Panc1 (cell line): Measurements from ENCODE around the gene WFIKKN2. TPM values are rescaled to one million over a fixed set of nuclear protein-coding genes. Genes with fewer than 3 reads are reported as not detected.

Experiments used
- ATAC-seq: fragments of 200-7000 bp; cut with Tn5 transposase; 2 replicates; pipeline ENCODE4 v1.9.1; 2020; ENCODE audit warnings: mild to moderate bottlenecking, moderate library complexity
- BruUV-seq: library from RNA; stranded (reverse); fragments of 400-500 nt; replicated peaks from 2 replicates; lab custom pipeline; 2021; lab: Mats Ljungman, UMichigan
- CTCF ChIA-PET: fragments of 300-600 bp; sonication (Branson Sonifier 250); formaldehyde crosslinking; loops from one replicate; lab custom pipeline; 2022; ENCODE audit warnings: antibody characterized with exemption; lab: Charles Lee
- POLR2A ChIA-PET: fragments of 300-600 bp; sonication (Branson Sonifier 250); formaldehyde crosslinking; loops from one replicate; lab custom pipeline; 2022; ENCODE audit warnings: antibody characterized with exemption; lab: Charles Lee
- DNase-seq: peaks from one replicate; pipeline ENCODE4 v3.0.0-alpha.2; 2010; ENCODE audit warnings: low read depth, low spot score
- H3K27ac ChIP-seq: 2 replicates; pipeline ENCODE4 v1.5.1; 2011; ENCODE audit warnings: mild to moderate bottlenecking, low read length, inconsistent platforms
- H3K27me3 ChIP-seq: fragments of 200-500 bp; sonication (Bioruptor generic); 2 replicates; pipeline ENCODE4 v1.6.0; 2014; ENCODE audit warnings: low read length, inconsistent platforms; ENCODE audit not compliant: control insufficient read depth, insufficient read depth
- H3K36me3 ChIP-seq: fragments of 200-500 bp; sonication (Bioruptor generic); 2 replicates; pipeline ENCODE4 v1.5.1; 2014; ENCODE audit warnings: inconsistent platforms, mild to moderate bottlenecking, low read length, moderate library complexity; ENCODE audit not compliant: control insufficient read depth, insufficient read depth
- H3K4me1 ChIP-seq: 2 replicates; pipeline ENCODE4 v1.5.1; 2011; ENCODE audit warnings: inconsistent platforms, mild to moderate bottlenecking, low read length, moderate library complexity; ENCODE audit not compliant: control insufficient read depth, insufficient read depth
- H3K4me3 ChIP-seq, 2 experiments: 2 replicates each; pipeline ENCODE4 v1.5.1; 2011 to 2012; ENCODE audit warnings: low read depth in 2 of 2, low read length in 2 of 2, mild to moderate bottlenecking in 2 of 2, inconsistent platforms in 1 of 2, moderate library complexity in 1 of 2
- H3K9me3 ChIP-seq: fragments of 200-500 bp; sonication (Bioruptor generic); 2 replicates; pipeline ENCODE4 v1.5.1; 2014; ENCODE audit warnings: low read depth, mild to moderate bottlenecking, inconsistent platforms, low read length, moderate library complexity; ENCODE audit not compliant: control insufficient read depth, insufficient read depth
- CTCF ChIP-seq: fragments of 450-650 bp; IDR thresholded peaks from 2 replicates; pipeline ENCODE4 v1.5.1; 2017; ENCODE audit warnings: mild to moderate bottlenecking
- POLR2AphosphoS5 ChIP-seq: IDR thresholded peaks from 2 replicates; pipeline ENCODE4 v1.6.1; 2012; ENCODE audit warnings: mild to moderate bottlenecking, low read depth, low read length, moderate library complexity
- REST ChIP-seq, 2 experiments: IDR thresholded peaks; 2 replicates each; pipeline ENCODE4 v1.6.1; 2011 to 2012; ENCODE audit warnings: low read depth in 2 of 2, control low read depth in 1 of 2, low read length in 1 of 2, mild to moderate bottlenecking in 1 of 2, moderate library complexity in 1 of 2; ENCODE audit not compliant: insufficient read depth in 1 of 2
- SIN3A ChIP-seq: IDR thresholded peaks from 2 replicates; pipeline ENCODE4 v1.6.1; 2012; ENCODE audit warnings: low read depth, mild to moderate bottlenecking, low read length, moderate library complexity, borderline replicate concordance; ENCODE audit not compliant: insufficient read depth
- TCF7L2 ChIP-seq: IDR thresholded peaks from 2 replicates; pipeline ENCODE4 v1.6.1; 2011; ENCODE audit warnings: mild to moderate bottlenecking, low read depth, low read length, inconsistent platforms
- in situ Hi-C: cut with HindIII; loops from 2 replicates; pipeline ENCODE4 v1.10.0; 2016; ENCODE audit warnings: low sequenced_read_pairs, low pct_unique_long_range_greater_than_20kb
- intact Hi-C: fragments of 100-400 bp; cut with micrococcal nuclease; formaldehyde crosslinking; loops from one replicate; pipeline ENCODE4 v1.10.0; 2022; ENCODE audit not compliant: unreplicated experiment
- total RNA-seq: library from RNA; stranded (reverse); gene quantifications from one replicate; pipeline ENCODE4 v1.2.1, GENCODE V29; 2021; ENCODE audit not compliant: unreplicated experiment

The WFIKKN2 gene
- total RNA-seq, 1 experiment from 2014 or later = 0.05 TPM

GRCh38 chr17:50828508-50829170, 6.7 kb upstream of the WFIKKN2 start:
- DNase-seq (no peak), ATAC-seq (no peak)
- intact Hi-C loops = no loop called here
- H3K27ac ChIP-seq = no peak overlapping the region
- no peak overlapping the region for H3K4me3 ChIP-seq
- TF ChIP-seq REST (IDR thresholded peaks at IDR 0.05; ENCODE audit: insufficient read depth in 1 of 2, low read depth in 2 of 2, low read length in 1 of 2) = no peak
- no peaks in the 10 kb centered on the region for H3K4me1 ChIP-seq
- POLR2A ChIA-PET = no interaction called here
- no peaks in the 10 kb centered on the region for H3K27me3 ChIP-seq
- in situ Hi-C loops = no loop called here
- BruUV-seq = no TSS peak
- CTCF ChIA-PET = interaction anchor here (0.5 to 0.7 kb wide), 2 partner anchors 23 to 144 kb away, joined by 3 read pairs; no protein-coding TSS in a partner anchor
- no peaks in the 10 kb centered on the region for H3K36me3 ChIP-seq
- no peaks in the 10 kb centered on the region for H3K9me3 ChIP-seq

GRCh38 chr17:50829332-50829731, 6.1 kb upstream of the WFIKKN2 start:
- Histone ChIP-seq H3K27ac (no peak overlapping the region), H3K4me3 (no peak overlapping the region), H3K9me3 (no peaks in the 10 kb centered on the region), H3K36me3 (no peaks in the 10 kb centered on the region), H3K27me3 (no peaks in the 10 kb centered on the region), H3K4me1 (no peaks in the 10 kb centered on the region)
- POLR2A ChIA-PET = no interaction called here
- intact Hi-C loops = no loop called here
- in situ Hi-C loops = no loop called here
- CTCF ChIA-PET = interaction anchor here (0.8 kb wide), 1 partner anchor 13 kb away, joined by 4 read pairs; no protein-coding TSS in a partner anchor
- no peak for TF ChIP-seq POLR2AphosphoS5
- no peak for TF ChIP-seq TCF7L2
- TF ChIP-seq CTCF = no peak
- TF ChIP-seq REST (IDR thresholded peaks at IDR 0.05; ENCODE audit: insufficient read depth in 1 of 2, low read depth in 2 of 2, low read length in 1 of 2) = no peak
- no peak for TF ChIP-seq SIN3A
- BruUV-seq = no TSS peak
- DNase-seq = no peak
- no peak for ATAC-seq
